Thoracic aorta (tissue), 2 donors: ENCODE data around the gene PUS1. TPM values are rescaled to one million over a fixed set of nuclear protein-coding genes. Genes with fewer than 3 reads are reported as not detected.

Experiments
- ATAC-seq: fragments of 150-250 bp; one replicate; pipeline ENCODE4 v1.8.0; 2017; ENCODE audit warnings: low read depth; ENCODE audit not compliant: insufficient number of reproducible peaks, low FRiP score
- DNase-seq: peaks from one replicate; pipeline ENCODE4 v3.0.0-alpha.2; 2020; ENCODE audit warnings: low spot score
- H3K27ac ChIP-seq, 2 donors: fragments of 200-600 bp; sonication (generic); 1 replicate in 1 of 2; 2 replicates in 1 of 2; pipeline ENCODE4 v1.5.1; 2016; ENCODE audit warnings: mild to moderate bottlenecking in 2 of 2, moderate library complexity in 2 of 2
- H3K27me3 ChIP-seq: fragments of 200-600 bp; sonication (generic); replicated peaks from 2 replicates; pipeline ENCODE4 v1.6.0; 2016; ENCODE audit warnings: mild to moderate bottlenecking; ENCODE audit not compliant: insufficient read depth
- H3K36me3 ChIP-seq: fragments of 200-600 bp; sonication (generic); one replicate; pipeline ENCODE4 v1.5.1; 2016
- H3K4me1 ChIP-seq, 2 donors: fragments of 200-600 bp; sonication (generic); 1 replicate in 1 of 2; 2 replicates in 1 of 2; pipeline versions ENCODE4 v1.5.1 to v1.6.0; 2016; ENCODE audit warnings: low read depth in 2 of 2, mild to moderate bottlenecking in 1 of 2; ENCODE audit not compliant: control insufficient read depth in 1 of 2
- H3K4me3 ChIP-seq: fragments of 200-600 bp; sonication (generic); 2 replicates; pipeline ENCODE4 v1.5.1; 2016; ENCODE audit warnings: mild to moderate bottlenecking
- H3K9me3 ChIP-seq: fragments of 200-600 bp; sonication (generic); 2 replicates; pipeline ENCODE4 v1.5.1; 2016
- total RNA-seq, 2 donors: library from RNA; depleted of rRNA; stranded (reverse); fragments of >200 nt; gene quantifications; one replicate each; pipeline versions ENCODE4 v1.1.0 to v1.2.3, GENCODE V29; 2016
- TF ChIP-seq, protein P1 (sequence below): fragments of 200-600 bp; sonication (generic); IDR thresholded peaks from one replicate; pipeline ENCODE4 v1.5.1; 2019; ENCODE audit warnings: antibody characterized with exemption

PUS1 gene
- total RNA-seq, 2 donors from 2014 or later = 5.8 to 31.7 TPM

DNA sequence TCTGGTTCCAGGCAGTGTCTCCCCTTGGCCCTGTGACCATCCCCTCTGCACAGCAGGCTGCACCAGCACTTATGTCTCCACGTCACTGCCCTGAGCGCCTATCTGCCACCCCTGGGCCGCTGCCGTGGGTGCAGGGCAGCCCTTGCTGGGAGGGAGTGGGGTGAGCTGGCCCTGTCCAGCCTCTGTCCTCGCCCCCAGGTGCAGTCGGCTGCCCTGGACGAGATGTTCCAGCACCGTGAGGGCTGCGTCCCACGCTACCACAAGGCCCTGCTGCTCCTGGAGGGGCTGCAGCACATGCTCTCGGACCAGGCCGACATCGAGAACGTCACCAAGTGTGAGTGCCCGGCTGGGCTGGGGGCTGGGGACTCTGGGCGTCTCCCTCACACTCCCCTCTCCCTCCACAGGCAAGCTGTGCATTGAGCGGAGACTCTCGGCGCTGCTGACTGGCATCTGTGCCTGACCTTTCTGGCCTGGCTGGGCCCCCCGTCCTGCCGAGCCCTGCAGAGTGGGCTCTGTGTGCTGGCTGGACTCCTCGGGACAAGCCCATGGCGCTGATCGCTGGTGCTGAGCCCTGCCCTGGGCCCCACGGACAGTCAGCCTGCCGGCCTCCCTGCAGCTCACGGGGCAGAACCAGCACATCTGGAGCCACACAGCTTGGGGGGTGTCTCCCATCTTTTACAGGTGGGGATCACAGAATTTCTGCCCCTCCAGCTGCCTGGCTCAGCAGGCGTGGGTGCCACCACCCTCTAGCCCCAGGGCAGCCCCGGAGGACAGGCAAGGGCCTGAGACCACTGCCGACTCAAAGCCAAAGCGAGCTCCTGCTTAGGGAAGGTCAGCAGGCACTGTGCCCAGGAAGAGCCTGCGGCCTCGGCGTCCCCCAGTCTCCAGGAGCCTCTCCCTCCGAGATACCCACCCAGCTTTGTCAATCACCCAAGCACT lies 7.9 kb upstream of the PUS1 start:
- no peak overlapping the region for H3K27ac ChIP-seq
- DNase-seq (no peak), ATAC-seq (no peak)
- no peaks in the 10 kb centered on the region for H3K4me1 ChIP-seq
- H3K27me3 ChIP-seq = no peaks in the 10 kb centered on the region
- TF ChIP-seq, protein P1, sequence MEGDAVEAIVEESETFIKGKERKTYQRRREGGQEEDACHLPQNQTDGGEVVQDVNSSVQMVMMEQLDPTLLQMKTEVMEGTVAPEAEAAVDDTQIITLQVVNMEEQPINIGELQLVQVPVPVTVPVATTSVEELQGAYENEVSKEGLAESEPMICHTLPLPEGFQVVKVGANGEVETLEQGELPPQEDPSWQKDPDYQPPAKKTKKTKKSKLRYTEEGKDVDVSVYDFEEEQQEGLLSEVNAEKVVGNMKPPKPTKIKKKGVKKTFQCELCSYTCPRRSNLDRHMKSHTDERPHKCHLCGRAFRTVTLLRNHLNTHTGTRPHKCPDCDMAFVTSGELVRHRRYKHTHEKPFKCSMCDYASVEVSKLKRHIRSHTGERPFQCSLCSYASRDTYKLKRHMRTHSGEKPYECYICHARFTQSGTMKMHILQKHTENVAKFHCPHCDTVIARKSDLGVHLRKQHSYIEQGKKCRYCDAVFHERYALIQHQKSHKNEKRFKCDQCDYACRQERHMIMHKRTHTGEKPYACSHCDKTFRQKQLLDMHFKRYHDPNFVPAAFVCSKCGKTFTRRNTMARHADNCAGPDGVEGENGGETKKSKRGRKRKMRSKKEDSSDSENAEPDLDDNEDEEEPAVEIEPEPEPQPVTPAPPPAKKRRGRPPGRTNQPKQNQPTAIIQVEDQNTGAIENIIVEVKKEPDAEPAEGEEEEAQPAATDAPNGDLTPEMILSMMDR = no peak
- H3K36me3 ChIP-seq = peaks cover 41% of the 10 kb centered on the region
- H3K4me3 ChIP-seq = no peak overlapping the region
- no peaks in the 10 kb centered on the region for H3K9me3 ChIP-seq

DNA sequence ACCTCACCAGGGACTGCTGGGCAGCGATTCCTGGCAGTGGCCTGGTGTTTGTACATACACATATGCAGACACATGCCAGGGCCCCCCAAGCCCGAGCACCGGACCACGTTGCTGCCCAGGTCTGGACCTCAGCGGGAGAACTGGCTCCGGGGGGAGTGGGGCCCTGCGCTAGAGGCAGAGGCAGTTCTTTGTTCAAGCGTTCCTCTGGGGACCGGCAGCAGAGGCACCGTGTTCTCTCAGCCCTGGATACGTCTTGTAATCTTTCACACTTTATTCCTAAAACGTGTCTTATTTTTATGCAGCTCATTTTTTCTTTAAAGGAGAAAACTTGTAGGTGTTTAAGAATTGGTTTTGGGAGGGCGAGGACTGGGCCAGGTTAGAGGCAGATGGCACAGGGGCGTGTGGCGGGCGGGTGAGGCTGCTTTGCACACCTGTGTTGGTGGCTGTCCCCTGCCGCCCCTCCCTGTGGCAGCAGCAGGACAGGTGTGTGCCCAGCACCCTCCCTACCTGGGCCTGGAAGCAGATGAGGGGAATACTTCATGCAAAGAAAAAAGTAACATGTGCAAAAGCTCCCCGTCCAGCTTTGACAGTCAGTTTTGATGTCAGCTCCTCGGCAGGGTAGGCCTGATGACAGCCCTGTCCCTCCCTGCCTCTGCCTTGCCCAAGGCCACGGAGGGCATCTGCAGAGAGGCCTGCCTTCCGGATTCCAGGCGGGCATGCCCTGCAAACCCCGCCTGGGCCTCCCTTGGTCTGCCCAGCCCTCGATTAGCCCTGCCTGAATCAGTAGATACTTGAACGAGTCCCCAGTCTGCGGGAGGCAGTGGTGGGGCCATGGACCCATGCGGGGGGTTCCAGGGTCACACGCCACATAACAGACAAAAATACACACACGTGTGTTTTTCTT lies 7.0 kb upstream of the PUS1 start:
- H3K27me3 ChIP-seq = no peaks in the 10 kb centered on the region
- H3K4me3 ChIP-seq = no peak overlapping the region
- H3K27ac ChIP-seq = no peak overlapping the region
- H3K9me3 ChIP-seq = no peaks in the 10 kb centered on the region
- TF ChIP-seq, protein P1 = no peak
- no peak for DNase-seq
- no peak for ATAC-seq
- H3K36me3 ChIP-seq = peaks cover 33% of the 10 kb centered on the region
- no peaks in the 10 kb centered on the region for H3K4me1 ChIP-seq

DNA sequence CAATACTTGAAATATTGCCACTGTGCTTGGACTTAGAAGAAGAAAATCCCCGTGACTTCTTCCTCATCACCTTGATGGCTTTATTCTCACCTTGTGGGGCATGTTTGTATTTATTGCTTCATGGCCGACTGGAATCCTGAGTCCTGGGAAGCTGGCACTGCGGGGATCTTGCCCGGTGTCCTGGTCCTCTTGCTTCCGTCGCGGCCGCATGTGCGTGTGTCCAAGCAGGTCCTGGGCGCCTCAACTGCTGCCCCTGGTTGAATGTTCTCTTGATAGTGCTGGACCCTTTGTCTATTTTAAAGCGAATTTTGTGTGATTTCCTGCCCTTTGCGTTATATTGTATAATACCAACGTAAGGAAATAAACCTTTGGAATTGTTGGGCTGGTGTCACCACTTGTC lies 6.3 kb upstream of the PUS1 start:
- TF ChIP-seq, protein P1 = no peak
- H3K4me1 ChIP-seq = no peaks in the 10 kb centered on the region
- no peak overlapping the region for H3K27ac ChIP-seq
- H3K9me3 ChIP-seq = no peaks in the 10 kb centered on the region
- no peak overlapping the region for H3K4me3 ChIP-seq
- H3K27me3 ChIP-seq = no peaks in the 10 kb centered on the region
- ATAC-seq (no peak), DNase-seq (no peak)
- peaks cover 30% of the 10 kb centered on the region for H3K36me3 ChIP-seq

DNA sequence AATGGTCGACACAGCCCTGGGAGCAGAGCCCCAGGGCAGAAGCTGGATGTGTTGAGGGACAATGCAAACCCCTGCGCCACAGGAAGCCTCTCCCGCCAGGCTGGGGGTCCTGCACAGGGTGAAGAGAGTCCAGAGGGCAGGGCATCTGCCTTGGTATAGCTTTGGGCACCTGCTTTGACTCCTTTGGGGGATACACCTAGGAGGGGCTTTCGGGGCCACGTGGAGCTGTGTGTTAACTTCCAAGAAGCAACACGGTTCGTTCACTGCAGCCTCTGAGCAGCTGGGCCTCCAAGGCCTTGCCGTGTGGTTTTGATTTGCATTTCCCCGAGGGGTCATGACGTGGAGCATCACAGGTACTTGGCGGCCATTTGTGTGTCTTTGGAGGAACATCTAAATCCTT lies 5.8 kb upstream of the PUS1 start:
- Histone ChIP-seq H3K27me3 (no peaks in the 10 kb centered on the region), H3K27ac (no peak overlapping the region), H3K4me3 (no peak overlapping the region), H3K4me1 (no peaks in the 10 kb centered on the region), H3K9me3 (no peaks in the 10 kb centered on the region), H3K36me3 (peaks cover 26% of the 10 kb centered on the region)
- TF ChIP-seq, protein P1 = no peak
- ATAC-seq (no peak), DNase-seq (no peak)
